GM23338 (cell line): ENCODE data around the gene CROCC2. TPM values are rescaled to one million over a fixed set of nuclear protein-coding genes. Genes with fewer than 3 reads are reported as not detected.

ENCODE experiments used
- ATAC-seq: fragments of 200-7000 bp; cut with Tn5 transposase; 3 replicates; pipeline ENCODE4 v1.9.1; 2020
- DNase-seq: peaks from one replicate; pipeline ENCODE4 v3.0.0-alpha.2; 2015; ENCODE audit warnings: low spot score
- H2AFZ ChIP-seq: fragments of 200-600 bp; sonication (generic); 2 replicates; pipeline ENCODE4 v1.8.0; 2016; ENCODE audit warnings: antibody characterized with exemption, mild to moderate bottlenecking, moderate library complexity
- H3F3A ChIP-seq: fragments of 200-600 bp; sonication (generic); replicated peaks from 2 replicates; pipeline ENCODE4 v1.8.0; 2017; ENCODE audit warnings: antibody characterized with exemption, mixed run types, low read depth
- H3K27ac ChIP-seq: fragments of 200-600 bp; sonication (generic); 2 replicates; pipeline ENCODE4 v1.6.1; 2016; ENCODE audit warnings: low read depth
- H3K27me3 ChIP-seq: fragments of 200-600 bp; sonication (generic); 2 replicates; pipeline ENCODE4 v1.8.0; 2016; ENCODE audit warnings: mild to moderate bottlenecking, mixed run types, moderate library complexity; ENCODE audit not compliant: insufficient read depth
- H3K36me3 ChIP-seq: fragments of 200-600 bp; sonication (generic); 2 replicates; pipeline ENCODE4 v1.8.0; 2016; ENCODE audit warnings: mild to moderate bottlenecking; ENCODE audit not compliant: insufficient read depth
- H3K4me1 ChIP-seq: fragments of 200-600 bp; sonication (generic); 2 replicates; pipeline ENCODE4 v1.8.0; 2016; ENCODE audit warnings: mild to moderate bottlenecking, moderate library complexity; ENCODE audit not compliant: insufficient read depth
- H3K4me2 ChIP-seq: fragments of 200-600 bp; sonication (generic); 2 replicates; pipeline ENCODE4 v1.7.1; 2017; ENCODE audit warnings: mixed run types
- H3K4me3 ChIP-seq: fragments of 200-600 bp; sonication (generic); 2 replicates; pipeline ENCODE4 v1.6.1; 2016; ENCODE audit warnings: mixed run types
- H3K79me2 ChIP-seq: fragments of 200-600 bp; sonication (generic); replicated peaks from 2 replicates; pipeline ENCODE4 v1.8.0; 2017; ENCODE audit warnings: mild to moderate bottlenecking; ENCODE audit not compliant: insufficient read depth
- H3K9me2 ChIP-seq: fragments of 200-600 bp; sonication (generic); 2 replicates; pipeline ENCODE4 v1.8.0; 2017; ENCODE audit not compliant: insufficient read depth
- H4K20me1 ChIP-seq: fragments of 200-600 bp; sonication (generic); replicated peaks from 2 replicates; pipeline ENCODE4 v1.8.0; 2017; ENCODE audit warnings: mild to moderate bottlenecking; ENCODE audit not compliant: insufficient read depth
- H3K27ac Mint-ChIP-seq: 2 replicates; pipeline ENCODE4 v1.8.0; 2020; ENCODE audit warnings: inconsistent platforms, mild to moderate bottlenecking, moderate library complexity, mixed read lengths
- H3K27me3 Mint-ChIP-seq: 3 replicates; pipeline ENCODE4 v1.8.0; 2022; ENCODE audit warnings: low read depth, mild to moderate bottlenecking, moderate library complexity, mixed read lengths, inconsistent platforms; ENCODE audit not compliant: insufficient read depth, poor library complexity
- H3K36me3 Mint-ChIP-seq: 3 replicates; pipeline ENCODE4 v1.8.0; 2021; ENCODE audit warnings: low read depth, mild to moderate bottlenecking, inconsistent platforms, moderate library complexity, mixed read lengths
- H3K4me1 Mint-ChIP-seq: 3 replicates; pipeline ENCODE4 v1.8.0; 2020; ENCODE audit warnings: mild to moderate bottlenecking, inconsistent platforms, mixed read lengths
- H3K4me3 Mint-ChIP-seq: 3 replicates; pipeline ENCODE4 v1.8.0; 2021; ENCODE audit warnings: moderate library complexity, mild to moderate bottlenecking, inconsistent platforms, mixed read lengths
- H3K9me3 Mint-ChIP-seq: 3 replicates; pipeline ENCODE4 v1.8.0; 2020; ENCODE audit warnings: moderate library complexity, mild to moderate bottlenecking, inconsistent platforms, mixed read lengths
- CREB1 ChIP-seq: fragments of 250-450 bp; sonication (Bioruptor Pico); IDR thresholded peaks from 2 replicates; pipeline ENCODE4 v1.5.0; 2020; ENCODE audit warnings: low read depth, mild to moderate bottlenecking, moderate library complexity
- ETS1 ChIP-seq: IDR thresholded peaks from 2 replicates; pipeline ENCODE4 v1.6.1; 2016; ENCODE audit warnings: antibody characterized with exemption
- NANOG ChIP-seq: IDR thresholded peaks from 2 replicates; pipeline ENCODE4 v1.6.1; 2016; ENCODE audit warnings: antibody characterized with exemption, borderline replicate concordance
- POLR2AphosphoS5 ChIP-seq: IDR thresholded peaks from 2 replicates; pipeline ENCODE4 v1.6.1; 2016; ENCODE audit warnings: antibody characterized with exemption, low read depth
- STAT1 ChIP-seq: IDR thresholded peaks from one replicate; pipeline ENCODE4 v1.6.1; 2016; ENCODE audit warnings: antibody characterized with exemption; ENCODE audit not compliant: unreplicated experiment
- ZNF114 ChIP-seq: fragments of 250-450 bp; sonication (Bioruptor Pico); IDR thresholded peaks from 2 replicates; pipeline ENCODE4 v1.5.0; 2020; ENCODE audit warnings: mild to moderate bottlenecking, moderate library complexity
- ZNF331 ChIP-seq: fragments of 250-450 bp; sonication (Bioruptor Pico); IDR thresholded peaks from 2 replicates; pipeline ENCODE4 v1.5.0; 2020; ENCODE audit warnings: low read depth, mild to moderate bottlenecking, moderate library complexity
- polyA plus RNA-seq: library from polyadenylated mRNA; unstranded; fragments of >200 nt; fragmentation: Nextera tagmentation; extraction: Ambion mirVana; gene quantifications from 2 replicates; pipeline ENCODE4 v1.2.1, GENCODE V29; 2016
- total RNA-seq: library from RNA; depleted of rRNA; stranded (reverse); fragments of >200 nt; shearing (Covaris generic); gene quantifications from 2 replicates; pipeline ENCODE4 v1.2.3, GENCODE V29; 2014
- TF ChIP-seq, protein P1 (sequence below): IDR thresholded peaks from one replicate; pipeline ENCODE4 v1.6.1; 2018; ENCODE audit warnings: antibody characterized with exemption; ENCODE audit not compliant: unreplicated experiment
- TF ChIP-seq, protein P2 (sequence below), 2 experiments: fragments of 200-600 bp in 1 of 2; sonication (generic) in 1 of 2; conservative IDR thresholded peaks; 2 replicates each; pipeline versions ENCODE4 v1.5.1 to v1.6.1; 2016 to 2017; ENCODE audit warnings: antibody characterized with exemption in 2 of 2, low read depth in 2 of 2, mild to moderate bottlenecking in 2 of 2, moderate library complexity in 1 of 2

CROCC2 gene
- total and polyA plus RNA-seq, 2 experiments from 2014 or later: not detected

DNA sequence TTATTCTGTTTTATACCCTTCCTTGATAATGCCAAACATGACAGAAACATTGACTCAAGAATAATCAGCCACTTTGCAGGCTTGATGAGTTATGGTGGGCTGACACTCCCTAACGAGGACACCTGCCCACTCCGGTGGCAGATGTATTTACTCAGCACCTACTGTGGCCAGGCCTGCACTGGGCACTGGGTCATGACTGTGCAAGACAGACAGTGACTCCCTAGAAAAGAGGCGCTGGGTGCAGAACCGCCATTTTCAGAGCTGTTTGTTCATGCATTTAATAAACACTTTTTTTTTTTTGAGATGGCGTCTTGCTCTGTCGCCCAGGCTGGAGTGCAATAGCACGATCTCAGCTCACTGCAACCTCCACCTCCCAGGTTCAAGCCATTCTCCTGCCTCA, 124.7 kb downstream of the CROCC2 start (continued):
- TF ChIP-seq, protein P1, sequence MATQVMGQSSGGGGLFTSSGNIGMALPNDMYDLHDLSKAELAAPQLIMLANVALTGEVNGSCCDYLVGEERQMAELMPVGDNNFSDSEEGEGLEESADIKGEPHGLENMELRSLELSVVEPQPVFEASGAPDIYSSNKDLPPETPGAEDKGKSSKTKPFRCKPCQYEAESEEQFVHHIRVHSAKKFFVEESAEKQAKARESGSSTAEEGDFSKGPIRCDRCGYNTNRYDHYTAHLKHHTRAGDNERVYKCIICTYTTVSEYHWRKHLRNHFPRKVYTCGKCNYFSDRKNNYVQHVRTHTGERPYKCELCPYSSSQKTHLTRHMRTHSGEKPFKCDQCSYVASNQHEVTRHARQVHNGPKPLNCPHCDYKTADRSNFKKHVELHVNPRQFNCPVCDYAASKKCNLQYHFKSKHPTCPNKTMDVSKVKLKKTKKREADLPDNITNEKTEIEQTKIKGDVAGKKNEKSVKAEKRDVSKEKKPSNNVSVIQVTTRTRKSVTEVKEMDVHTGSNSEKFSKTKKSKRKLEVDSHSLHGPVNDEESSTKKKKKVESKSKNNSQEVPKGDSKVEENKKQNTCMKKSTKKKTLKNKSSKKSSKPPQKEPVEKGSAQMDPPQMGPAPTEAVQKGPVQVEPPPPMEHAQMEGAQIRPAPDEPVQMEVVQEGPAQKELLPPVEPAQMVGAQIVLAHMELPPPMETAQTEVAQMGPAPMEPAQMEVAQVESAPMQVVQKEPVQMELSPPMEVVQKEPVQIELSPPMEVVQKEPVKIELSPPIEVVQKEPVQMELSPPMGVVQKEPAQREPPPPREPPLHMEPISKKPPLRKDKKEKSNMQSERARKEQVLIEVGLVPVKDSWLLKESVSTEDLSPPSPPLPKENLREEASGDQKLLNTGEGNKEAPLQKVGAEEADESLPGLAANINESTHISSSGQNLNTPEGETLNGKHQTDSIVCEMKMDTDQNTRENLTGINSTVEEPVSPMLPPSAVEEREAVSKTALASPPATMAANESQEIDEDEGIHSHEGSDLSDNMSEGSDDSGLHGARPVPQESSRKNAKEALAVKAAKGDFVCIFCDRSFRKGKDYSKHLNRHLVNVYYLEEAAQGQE: no peak
- TF ChIP-seq NANOG: no peak
- TF ChIP-seq ETS1: no peak
- TF ChIP-seq, protein P2, sequence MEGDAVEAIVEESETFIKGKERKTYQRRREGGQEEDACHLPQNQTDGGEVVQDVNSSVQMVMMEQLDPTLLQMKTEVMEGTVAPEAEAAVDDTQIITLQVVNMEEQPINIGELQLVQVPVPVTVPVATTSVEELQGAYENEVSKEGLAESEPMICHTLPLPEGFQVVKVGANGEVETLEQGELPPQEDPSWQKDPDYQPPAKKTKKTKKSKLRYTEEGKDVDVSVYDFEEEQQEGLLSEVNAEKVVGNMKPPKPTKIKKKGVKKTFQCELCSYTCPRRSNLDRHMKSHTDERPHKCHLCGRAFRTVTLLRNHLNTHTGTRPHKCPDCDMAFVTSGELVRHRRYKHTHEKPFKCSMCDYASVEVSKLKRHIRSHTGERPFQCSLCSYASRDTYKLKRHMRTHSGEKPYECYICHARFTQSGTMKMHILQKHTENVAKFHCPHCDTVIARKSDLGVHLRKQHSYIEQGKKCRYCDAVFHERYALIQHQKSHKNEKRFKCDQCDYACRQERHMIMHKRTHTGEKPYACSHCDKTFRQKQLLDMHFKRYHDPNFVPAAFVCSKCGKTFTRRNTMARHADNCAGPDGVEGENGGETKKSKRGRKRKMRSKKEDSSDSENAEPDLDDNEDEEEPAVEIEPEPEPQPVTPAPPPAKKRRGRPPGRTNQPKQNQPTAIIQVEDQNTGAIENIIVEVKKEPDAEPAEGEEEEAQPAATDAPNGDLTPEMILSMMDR (conservative IDR thresholded peaks at IDR 0.05; ENCODE audit: low read depth in 2 of 2): no peak
- TF ChIP-seq POLR2AphosphoS5: no peak
- no peak for TF ChIP-seq ZNF331 (CRISPR knock-in tag)
- TF ChIP-seq STAT1: no peak

DNA sequence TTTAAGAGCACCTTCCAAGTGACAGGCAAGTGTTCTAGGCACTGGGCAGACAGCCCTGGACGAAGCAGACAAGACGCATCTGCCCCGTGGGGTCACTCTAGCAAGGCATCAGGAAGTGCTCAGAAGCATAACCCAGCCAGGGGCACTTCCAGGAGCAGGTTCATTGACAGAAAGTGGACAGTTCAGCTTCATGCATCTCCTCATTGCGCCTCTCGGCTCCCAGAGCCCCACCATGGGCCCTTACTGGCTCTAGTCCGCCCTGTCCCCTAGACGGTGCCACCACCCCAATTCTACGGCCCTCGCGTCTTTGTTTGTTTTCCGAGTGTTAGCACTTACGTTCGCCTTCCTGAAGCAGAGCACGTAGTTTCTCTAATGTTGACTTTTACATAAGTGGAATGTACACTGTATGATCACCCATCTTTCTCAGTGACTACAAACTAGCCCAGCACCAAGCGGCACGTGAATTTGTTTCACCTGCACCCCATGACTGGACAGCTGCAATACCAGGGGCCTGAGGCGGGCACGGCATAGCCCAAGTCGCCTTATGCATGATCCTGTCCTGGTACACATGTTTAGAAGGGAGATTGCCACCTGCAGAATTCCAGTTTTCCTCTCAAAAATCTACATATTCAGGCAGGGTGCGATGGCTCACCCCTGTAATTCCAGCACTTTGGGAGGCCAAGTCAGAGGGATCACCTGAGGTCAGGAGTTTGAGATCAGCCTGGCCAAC, 125.5 kb downstream of the CROCC2 start:
- Mint-ChIP-seq H3K4me1 (no peaks in the 10 kb centered on the region), H3K9me3 (peaks cover 14% of the 10 kb centered on the region), H3K27me3 (peaks cover 8% of the 10 kb centered on the region), H3K36me3 (peaks cover 3% of the 10 kb centered on the region; the same call in 1 of the 3 replicates), H3K4me3 (no peak overlapping the region), H3K27ac (no peak overlapping the region)
- DNase-seq: no peak
- Histone ChIP-seq H3F3A (no peaks in the 10 kb centered on the region), H3K79me2 (no peaks in the 10 kb centered on the region), H3K9me2 (no peaks in the 10 kb centered on the region), H3K27me3 (peaks cover 6% of the 10 kb centered on the region), H3K4me3 (no peak overlapping the region), H3K27ac (no peak overlapping the region), H3K4me2 (no peak overlapping the region), H4K20me1 (no peaks in the 10 kb centered on the region), H3K36me3 (no peaks in the 10 kb centered on the region), H2AFZ (no peak overlapping the region), H3K4me1 (peaks cover 4% of the 10 kb centered on the region; the same call in 1 of the 2 replicates)
- TF ChIP-seq CREB1: no peak
- TF ChIP-seq ZNF114 (CRISPR knock-in tag): no peak
- TF ChIP-seq NANOG: no peak
- no peak for TF ChIP-seq STAT1
- TF ChIP-seq, protein P1: no peak
- no peak for TF ChIP-seq ZNF331 (CRISPR knock-in tag)
- no peak for ATAC-seq
